Nephron progenitor cell (in vitro differentiated cells): ENCODE measurements around the gene MRPS23.

Source experiments
- DNase-seq: peaks from one replicate; pipeline ENCODE4 v3.0.0; 2021
- H3K27ac Mint-ChIP-seq: 2 replicates; pipeline ENCODE4 v1.8.0; 2021; ENCODE audit warnings: mild to moderate bottlenecking, moderate library complexity, mixed read lengths
- H3K27me3 Mint-ChIP-seq: 2 replicates; pipeline ENCODE4 v1.8.0; 2021; ENCODE audit warnings: mild to moderate bottlenecking, low read depth, mixed read lengths; ENCODE audit not compliant: poor library complexity
- H3K36me3 Mint-ChIP-seq: 2 replicates; pipeline ENCODE4 v1.8.0; 2021; ENCODE audit warnings: low read depth, mixed read lengths
- H3K4me1 Mint-ChIP-seq: 2 replicates; pipeline ENCODE4 v1.8.0; 2021; ENCODE audit warnings: mixed read lengths
- H3K4me3 Mint-ChIP-seq: 2 replicates; pipeline ENCODE4 v1.8.0; 2021; ENCODE audit warnings: mild to moderate bottlenecking, moderate library complexity, mixed read lengths
- H3K9me3 Mint-ChIP-seq: 2 replicates; pipeline ENCODE4 v1.8.0; 2021; ENCODE audit warnings: mild to moderate bottlenecking, moderate library complexity, mixed read lengths
- TF ChIP-seq, protein P1 (sequence below): fragments of 200-600 bp; sonication (generic); IDR thresholded peaks from 2 replicates; pipeline ENCODE4 v1.5.0; 2021; ENCODE audit warnings: antibody characterized with exemption

Gene MRPS23

GRCh38 chr17:57819285-57819684 lies 30.6 kb downstream of the MRPS23 start:
- Mint-ChIP-seq H3K4me3 (no peak overlapping the region), H3K27ac (no peak overlapping the region), H3K9me3 (no peaks in the 10 kb centered on the region), H3K27me3 (peaks cover 19% of the 10 kb centered on the region), H3K4me1 (peaks cover 16% of the 10 kb centered on the region), H3K36me3 (no peaks in the 10 kb centered on the region)
- DNase-seq, result no peak
- TF ChIP-seq, protein P1, sequence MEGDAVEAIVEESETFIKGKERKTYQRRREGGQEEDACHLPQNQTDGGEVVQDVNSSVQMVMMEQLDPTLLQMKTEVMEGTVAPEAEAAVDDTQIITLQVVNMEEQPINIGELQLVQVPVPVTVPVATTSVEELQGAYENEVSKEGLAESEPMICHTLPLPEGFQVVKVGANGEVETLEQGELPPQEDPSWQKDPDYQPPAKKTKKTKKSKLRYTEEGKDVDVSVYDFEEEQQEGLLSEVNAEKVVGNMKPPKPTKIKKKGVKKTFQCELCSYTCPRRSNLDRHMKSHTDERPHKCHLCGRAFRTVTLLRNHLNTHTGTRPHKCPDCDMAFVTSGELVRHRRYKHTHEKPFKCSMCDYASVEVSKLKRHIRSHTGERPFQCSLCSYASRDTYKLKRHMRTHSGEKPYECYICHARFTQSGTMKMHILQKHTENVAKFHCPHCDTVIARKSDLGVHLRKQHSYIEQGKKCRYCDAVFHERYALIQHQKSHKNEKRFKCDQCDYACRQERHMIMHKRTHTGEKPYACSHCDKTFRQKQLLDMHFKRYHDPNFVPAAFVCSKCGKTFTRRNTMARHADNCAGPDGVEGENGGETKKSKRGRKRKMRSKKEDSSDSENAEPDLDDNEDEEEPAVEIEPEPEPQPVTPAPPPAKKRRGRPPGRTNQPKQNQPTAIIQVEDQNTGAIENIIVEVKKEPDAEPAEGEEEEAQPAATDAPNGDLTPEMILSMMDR, result no peak

- TF ChIP-seq, protein P1, result no peak
- no peaks in the 10 kb centered on the region for H3K9me3 Mint-ChIP-seq
- no peak overlapping the region for H3K4me3 Mint-ChIP-seq
- DNase-seq, result no peak
- H3K27me3 Mint-ChIP-seq, result peaks cover 23% of the 10 kb centered on the region
- H3K36me3 Mint-ChIP-seq, result no peaks in the 10 kb centered on the region
- no peak overlapping the region for H3K27ac Mint-ChIP-seq
- H3K4me1 Mint-ChIP-seq, result peaks cover 4% of the 10 kb centered on the region
These were observed 31.8 kb downstream of the MRPS23 start for GRCh38 chr17:57818066-57818465.

- Mint-ChIP-seq H3K27ac (no peak overlapping the region), H3K4me3 (no peak overlapping the region), H3K4me1 (peaks cover 2% of the 10 kb centered on the region), H3K27me3 (peaks cover 26% of the 10 kb centered on the region), H3K9me3 (no peaks in the 10 kb centered on the region), H3K36me3 (no peaks in the 10 kb centered on the region)
- no peak for DNase-seq
- TF ChIP-seq, protein P1, result no peak
These were observed 32.5 kb downstream of the MRPS23 start for GRCh38 chr17:57817299-57817698.

GRCh38 chr17:57814421-57814820 lies 35.4 kb downstream of the MRPS23 start:
- no peak for DNase-seq
- TF ChIP-seq, protein P1, result no peak
- Mint-ChIP-seq H3K27ac (no peak overlapping the region), H3K36me3 (no peaks in the 10 kb centered on the region), H3K9me3 (no peaks in the 10 kb centered on the region), H3K27me3 (peaks cover 34% of the 10 kb centered on the region), H3K4me3 (no peak overlapping the region), H3K4me1 (peaks cover 28% of the 10 kb centered on the region)

- TF ChIP-seq, protein P1, result no peak
- Mint-ChIP-seq H3K36me3 (no peaks in the 10 kb centered on the region), H3K9me3 (no peaks in the 10 kb centered on the region), H3K27ac (no peak overlapping the region), H3K27me3 (peaks cover 24% of the 10 kb centered on the region), H3K4me1 (peaks cover 28% of the 10 kb centered on the region), H3K4me3 (no peak overlapping the region)
- no peak for DNase-seq
These were observed 38.1 kb downstream of the MRPS23 start for GRCh38 chr17:57811638-57812280.
